Right ventricle myocardium inferior (tissue), 1 donor: ENCODE data around the gene YWHAH. TPM values are rescaled to one million over a fixed set of nuclear protein-coding genes. Genes with fewer than 3 reads are reported as not detected.

Experiments used
- ATAC-seq: fragments of 200-7000 bp; cut with Tn5 transposase; one replicate; pipeline ENCODE4 v1.9.1; 2020; ENCODE audit warnings: mild to moderate bottlenecking, moderate library complexity
- DNase-seq: peaks from one replicate; pipeline ENCODE4 v3.0.0; 2021; ENCODE audit errors: missing footprints
- intact Hi-C: fragments of 100-400 bp; cut with DNase I; formaldehyde crosslinking; loops from one replicate; pipeline ENCODE4 v1.11.0; 2022
- total RNA-seq: library from RNA; stranded (reverse); fragmentation: NEBNext Ultra II Directional; extraction: Animal tissue kit (Norgen Biotek cat#: 25700); gene quantifications from one replicate; pipeline ENCODE4 v1.2.1, GENCODE V29; 2021
- donor health status: DM: no; HTN: yes; CAD: no; lungs with severe emphysema.

YWHAH gene
- total RNA-seq, 1 donor from 2014 or later = 85.3 TPM

DNA sequence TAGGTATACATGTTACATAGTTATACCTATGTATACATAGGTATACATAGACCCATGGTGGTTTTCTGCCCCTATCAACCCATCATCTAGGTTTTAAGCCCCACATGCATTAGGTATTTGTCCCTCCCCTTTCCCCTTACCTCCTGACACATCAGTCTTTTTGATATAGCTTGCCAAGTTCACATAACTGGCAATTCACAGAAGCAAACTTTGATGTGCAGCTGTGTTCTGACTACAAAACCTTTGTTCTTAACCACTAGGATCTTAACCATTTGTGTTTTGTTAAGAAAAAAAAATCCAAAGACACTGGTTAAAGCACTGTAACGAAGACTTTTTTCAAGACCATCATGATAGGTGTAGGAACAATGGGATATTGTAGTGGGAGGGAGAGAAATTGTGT is 55.8 kb downstream of the YWHAH start:
- ATAC-seq (no peak), DNase-seq (no peak)
- intact Hi-C loops = no loop called here

- DNase-seq (no peak), ATAC-seq (no peak)
- intact Hi-C loops = no loop called here
Observed at GRCh38 chr22:32005453-32005852, 61.1 kb downstream of the YWHAH start.

Other genes with a start within 250 kb of the YWHAH start
- 11.2 TPM for gene PRR14L, start 194.4 kb upstream of the YWHAH start, total RNA-seq
- 10.9 TPM for gene DEPDC5, start 190.5 kb upstream of the YWHAH start, total RNA-seq
- gene SLC5A1, start 98.7 kb downstream of the YWHAH start, total RNA-seq = 213 TPM
- gene C22orf42, start 214.8 kb downstream of the YWHAH start, total RNA-seq = not detected